Neural cell (in vitro differentiated cells): ENCODE measurements around the gene CYRIA. TPM values are rescaled to one million over a fixed set of nuclear protein-coding genes. Genes with fewer than 3 reads are reported as not detected.

ENCODE experiments used
- H2AFZ ChIP-seq: fragments of 200-600, 300-800 bp; sonication (generic), shearing (Covaris generic); 2 replicates; pipeline ENCODE4 v1.6.0; 2014; ENCODE audit warnings: low read depth, mild to moderate bottlenecking, antibody characterized with exemption, low read length, moderate library complexity
- H3F3A ChIP-seq: fragments of 200-600 bp; shearing (Covaris generic); 2 replicates; pipeline ENCODE4 v1.6.1; 2016; ENCODE audit warnings: mild to moderate bottlenecking, moderate library complexity, mixed read lengths, antibody characterized with exemption, low read length; ENCODE audit not compliant: insufficient read depth, poor library complexity, severe bottlenecking
- H3K27ac ChIP-seq: fragments of 200-600, 300-800 bp; sonication (generic), shearing (Covaris generic); 2 replicates; pipeline ENCODE4 v1.5.1; 2014; ENCODE audit warnings: mild to moderate bottlenecking, low read length, moderate library complexity
- H3K27me3 ChIP-seq: fragments of 300-800, 200-600 bp; sonication (generic), shearing (Covaris generic); 2 replicates; pipeline ENCODE4 v1.6.0; 2014; ENCODE audit warnings: mild to moderate bottlenecking, low read depth, low read length, moderate library complexity; ENCODE audit not compliant: insufficient read depth
- H3K36me3 ChIP-seq: fragments of 300-800, 200-600 bp; sonication (generic), shearing (Covaris generic); 2 replicates; pipeline ENCODE4 v1.5.1; 2014; ENCODE audit warnings: mild to moderate bottlenecking, antibody characterized with exemption, low read length, moderate library complexity; ENCODE audit not compliant: insufficient read depth
- H3K4me2 ChIP-seq: fragments of 300-800, 200-600 bp; sonication (generic), shearing (Covaris generic); 2 replicates; pipeline ENCODE4 v1.6.0; 2014; ENCODE audit warnings: mild to moderate bottlenecking, low read length
- H3K4me3 ChIP-seq: fragments of 300-800, 200-600 bp; sonication (generic), shearing (Covaris generic); 2 replicates; pipeline ENCODE4 v1.5.1; 2014; ENCODE audit warnings: mild to moderate bottlenecking, low read length, moderate library complexity
- H3K79me2 ChIP-seq: fragments of 200-600 bp; shearing (Covaris generic); replicated peaks from 2 replicates; pipeline ENCODE4 v1.6.0; 2014; ENCODE audit warnings: mild to moderate bottlenecking, low read length, moderate library complexity; ENCODE audit not compliant: insufficient read depth
- H3K9ac ChIP-seq: fragments of 300-800, 200-600 bp; sonication (generic), shearing (Covaris generic); 2 replicates; pipeline ENCODE4 v1.6.1; 2016; ENCODE audit warnings: mild to moderate bottlenecking, low read length, mixed read lengths
- H3K9me2 ChIP-seq: fragments of 200-600 bp; shearing (Covaris generic); 2 replicates; pipeline ENCODE4 v1.6.1; 2016; ENCODE audit warnings: mild to moderate bottlenecking, low read length, mixed read lengths; ENCODE audit not compliant: insufficient read depth
- H3K9me3 ChIP-seq: fragments of 200-600, 300-800 bp; sonication (generic), shearing (Covaris generic); 2 replicates; pipeline ENCODE4 v1.6.1; 2016; ENCODE audit warnings: mild to moderate bottlenecking, mixed run types, low read length, moderate library complexity, mixed read lengths
- H4K20me1 ChIP-seq: fragments of 200-600 bp; shearing (Covaris generic); 2 replicates; pipeline ENCODE4 v1.6.1; 2016; ENCODE audit warnings: mild to moderate bottlenecking, mixed run types; ENCODE audit not compliant: insufficient read depth
- EP300 ChIP-seq: fragments of 450-650 bp; conservative IDR thresholded peaks from 2 replicates; pipeline ENCODE4 v1.6.1; 2014; ENCODE audit warnings: antibody characterized with exemption, mild to moderate bottlenecking, moderate library complexity; ENCODE audit not compliant: poor library complexity, severe bottlenecking
- EZH2 ChIP-seq: fragments of 200-600, 300-800 bp; shearing (Covaris generic), sonication (generic); IDR thresholded peaks from 2 replicates; pipeline ENCODE4 v1.6.1; 2014; ENCODE audit warnings: antibody characterized with exemption, low read length, borderline replicate concordance, mild to moderate bottlenecking; ENCODE audit not compliant: insufficient read depth, poor library complexity, severe bottlenecking
- MXI1 ChIP-seq: fragments of 450-650 bp; conservative IDR thresholded peaks from 2 replicates; pipeline ENCODE4 v1.6.1; 2014; ENCODE audit warnings: antibody characterized with exemption, mild to moderate bottlenecking; ENCODE audit not compliant: poor library complexity, severe bottlenecking
- POLR2AphosphoS5 ChIP-seq: IDR thresholded peaks from 2 replicates; pipeline ENCODE4 v1.6.1; 2012
- RAD21 ChIP-seq: fragments of 450-650 bp; conservative IDR thresholded peaks from 2 replicates; pipeline ENCODE4 v1.6.1; 2014; ENCODE audit warnings: antibody characterized with exemption, mild to moderate bottlenecking, moderate library complexity
- SMC3 ChIP-seq: fragments of 450-650 bp; conservative IDR thresholded peaks from 2 replicates; pipeline ENCODE4 v1.6.1; 2014; ENCODE audit warnings: antibody characterized with exemption, mild to moderate bottlenecking, moderate library complexity; ENCODE audit not compliant: poor library complexity
- TAF1 ChIP-seq: IDR thresholded peaks from 2 replicates; pipeline ENCODE4 v1.6.1; 2012; ENCODE audit warnings: low read depth
- polyA plus RNA-seq: library from polyadenylated mRNA; depleted of rRNA; stranded (reverse); fragments of >200 nt; gene quantifications from 2 replicates; pipeline ENCODE4 v1.2.3, GENCODE V29; 2014
- TF ChIP-seq, protein P1 (sequence below): IDR thresholded peaks from 2 replicates; pipeline ENCODE4 v1.6.1; 2012; ENCODE audit warnings: borderline replicate concordance
- TF ChIP-seq, protein P2 (sequence below): fragments of 450-650 bp; IDR thresholded peaks from 2 replicates; pipeline ENCODE4 v1.5.1; 2014; ENCODE audit warnings: antibody characterized with exemption, mild to moderate bottlenecking, moderate library complexity; ENCODE audit not compliant: poor library complexity, severe bottlenecking

The CYRIA gene
- polyA plus RNA-seq, 1 donor from 2014 or later: 67.0 TPM

DNA sequence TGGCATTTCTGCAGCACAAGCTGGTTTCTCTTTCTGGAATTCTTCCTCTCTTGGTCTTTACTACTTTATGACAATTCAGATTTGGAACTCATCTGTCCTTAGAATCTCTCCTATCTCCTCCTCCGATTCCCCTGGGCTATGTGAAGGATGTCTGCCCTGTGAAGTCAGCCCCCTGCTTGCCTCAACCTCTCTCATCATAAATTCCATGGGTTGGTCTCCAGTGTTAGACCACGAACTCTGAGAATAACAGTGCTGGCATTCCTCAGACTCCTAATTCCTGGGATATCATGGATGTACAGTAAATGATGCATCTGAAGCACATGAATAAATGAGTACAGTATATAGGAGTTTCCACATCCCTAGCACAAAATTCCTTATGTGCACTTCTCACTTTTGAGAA lies 21.0 kb upstream of the CYRIA start:
- Histone ChIP-seq H3K9ac (no peak overlapping the region), H4K20me1 (no peaks in the 10 kb centered on the region), H3K4me3 (no peak overlapping the region), H3F3A (no peaks in the 10 kb centered on the region), H3K79me2 (no peaks in the 10 kb centered on the region), H3K36me3 (no peaks in the 10 kb centered on the region), H3K9me2 (no peaks in the 10 kb centered on the region), H3K9me3 (no peaks in the 10 kb centered on the region), H3K27ac (no peak overlapping the region), H3K4me2 (no peak overlapping the region), H2AFZ (no peak overlapping the region), H3K27me3 (no peaks in the 10 kb centered on the region)
- TF ChIP-seq TAF1: no peak
- no peak for TF ChIP-seq POLR2AphosphoS5
- no peak for TF ChIP-seq RAD21
- TF ChIP-seq, protein P1, sequence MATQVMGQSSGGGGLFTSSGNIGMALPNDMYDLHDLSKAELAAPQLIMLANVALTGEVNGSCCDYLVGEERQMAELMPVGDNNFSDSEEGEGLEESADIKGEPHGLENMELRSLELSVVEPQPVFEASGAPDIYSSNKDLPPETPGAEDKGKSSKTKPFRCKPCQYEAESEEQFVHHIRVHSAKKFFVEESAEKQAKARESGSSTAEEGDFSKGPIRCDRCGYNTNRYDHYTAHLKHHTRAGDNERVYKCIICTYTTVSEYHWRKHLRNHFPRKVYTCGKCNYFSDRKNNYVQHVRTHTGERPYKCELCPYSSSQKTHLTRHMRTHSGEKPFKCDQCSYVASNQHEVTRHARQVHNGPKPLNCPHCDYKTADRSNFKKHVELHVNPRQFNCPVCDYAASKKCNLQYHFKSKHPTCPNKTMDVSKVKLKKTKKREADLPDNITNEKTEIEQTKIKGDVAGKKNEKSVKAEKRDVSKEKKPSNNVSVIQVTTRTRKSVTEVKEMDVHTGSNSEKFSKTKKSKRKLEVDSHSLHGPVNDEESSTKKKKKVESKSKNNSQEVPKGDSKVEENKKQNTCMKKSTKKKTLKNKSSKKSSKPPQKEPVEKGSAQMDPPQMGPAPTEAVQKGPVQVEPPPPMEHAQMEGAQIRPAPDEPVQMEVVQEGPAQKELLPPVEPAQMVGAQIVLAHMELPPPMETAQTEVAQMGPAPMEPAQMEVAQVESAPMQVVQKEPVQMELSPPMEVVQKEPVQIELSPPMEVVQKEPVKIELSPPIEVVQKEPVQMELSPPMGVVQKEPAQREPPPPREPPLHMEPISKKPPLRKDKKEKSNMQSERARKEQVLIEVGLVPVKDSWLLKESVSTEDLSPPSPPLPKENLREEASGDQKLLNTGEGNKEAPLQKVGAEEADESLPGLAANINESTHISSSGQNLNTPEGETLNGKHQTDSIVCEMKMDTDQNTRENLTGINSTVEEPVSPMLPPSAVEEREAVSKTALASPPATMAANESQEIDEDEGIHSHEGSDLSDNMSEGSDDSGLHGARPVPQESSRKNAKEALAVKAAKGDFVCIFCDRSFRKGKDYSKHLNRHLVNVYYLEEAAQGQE: no peak
- TF ChIP-seq EZH2: no peak
- no peak for TF ChIP-seq SMC3
- TF ChIP-seq MXI1: no peak
- TF ChIP-seq, protein P2, sequence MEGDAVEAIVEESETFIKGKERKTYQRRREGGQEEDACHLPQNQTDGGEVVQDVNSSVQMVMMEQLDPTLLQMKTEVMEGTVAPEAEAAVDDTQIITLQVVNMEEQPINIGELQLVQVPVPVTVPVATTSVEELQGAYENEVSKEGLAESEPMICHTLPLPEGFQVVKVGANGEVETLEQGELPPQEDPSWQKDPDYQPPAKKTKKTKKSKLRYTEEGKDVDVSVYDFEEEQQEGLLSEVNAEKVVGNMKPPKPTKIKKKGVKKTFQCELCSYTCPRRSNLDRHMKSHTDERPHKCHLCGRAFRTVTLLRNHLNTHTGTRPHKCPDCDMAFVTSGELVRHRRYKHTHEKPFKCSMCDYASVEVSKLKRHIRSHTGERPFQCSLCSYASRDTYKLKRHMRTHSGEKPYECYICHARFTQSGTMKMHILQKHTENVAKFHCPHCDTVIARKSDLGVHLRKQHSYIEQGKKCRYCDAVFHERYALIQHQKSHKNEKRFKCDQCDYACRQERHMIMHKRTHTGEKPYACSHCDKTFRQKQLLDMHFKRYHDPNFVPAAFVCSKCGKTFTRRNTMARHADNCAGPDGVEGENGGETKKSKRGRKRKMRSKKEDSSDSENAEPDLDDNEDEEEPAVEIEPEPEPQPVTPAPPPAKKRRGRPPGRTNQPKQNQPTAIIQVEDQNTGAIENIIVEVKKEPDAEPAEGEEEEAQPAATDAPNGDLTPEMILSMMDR: no peak
- no peak for TF ChIP-seq EP300

DNA sequence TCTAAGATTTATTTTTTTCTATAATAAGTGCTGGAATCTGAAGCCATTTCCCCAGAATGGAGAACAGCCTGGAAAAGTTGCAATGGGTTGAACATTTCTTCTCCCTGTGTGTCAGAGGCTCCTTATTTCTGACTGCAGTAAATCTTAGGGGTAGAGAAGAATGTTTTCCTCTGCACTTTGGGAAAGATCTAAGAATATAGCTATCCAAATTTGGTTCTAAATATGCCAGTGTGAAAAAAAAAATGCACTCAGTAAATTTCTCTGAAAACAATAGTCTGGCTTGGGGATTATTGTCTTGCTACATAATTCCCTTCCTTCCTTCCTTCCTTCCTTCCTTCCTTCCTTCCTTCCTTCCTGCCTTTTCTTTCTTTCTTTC lies 19.7 kb upstream of the CYRIA start:
- no peak overlapping the region for H3K4me2 ChIP-seq
- TF ChIP-seq MXI1: no peak
- TF ChIP-seq RAD21: no peak
- no peak for TF ChIP-seq POLR2AphosphoS5
- no peak for TF ChIP-seq TAF1
- TF ChIP-seq, protein P1: no peak
- no peak for TF ChIP-seq EZH2
- TF ChIP-seq SMC3: no peak
- TF ChIP-seq, protein P2: no peak
- TF ChIP-seq EP300: no peak

More for the DNA sequence above, 19.7 kb upstream of the CYRIA start:
- Histone ChIP-seq H3K9me3 (no peaks in the 10 kb centered on the region), H2AFZ (no peak overlapping the region), H3K27ac (no peak overlapping the region), H3F3A (no peaks in the 10 kb centered on the region), H4K20me1 (no peaks in the 10 kb centered on the region), H3K9ac (no peak overlapping the region), H3K4me3 (no peak overlapping the region), H3K27me3 (no peaks in the 10 kb centered on the region), H3K79me2 (no peaks in the 10 kb centered on the region), H3K36me3 (no peaks in the 10 kb centered on the region), H3K9me2 (no peaks in the 10 kb centered on the region)
